GM12801 (cell line): Measurements from ENCODE around the gene MICAL2.

Experiments used
- CTCF ChIP-seq: IDR thresholded peaks from one replicate; pipeline ENCODE4 v1.5.1; 2011; ENCODE audit warnings: control low read depth; ENCODE audit not compliant: insufficient read length; ENCODE audit errors: extremely low read depth

The MICAL2 gene

GRCh38 chr11:12154871-12155668, 44.7 kb downstream of the MICAL2 start:
- no peak for TF ChIP-seq CTCF

- TF ChIP-seq CTCF: no peak
Observed at GRCh38 chr11:12155696-12156095, 45.3 kb downstream of the MICAL2 start.

GRCh38 chr11:12156301-12157140, 46.1 kb downstream of the MICAL2 start:
- TF ChIP-seq CTCF: no peak

- no peak for TF ChIP-seq CTCF
Observed at GRCh38 chr11:12157241-12157661, 46.9 kb downstream of the MICAL2 start.

- TF ChIP-seq CTCF: no peak
Observed at GRCh38 chr11:12158909-12159308, 48.5 kb downstream of the MICAL2 start.

- TF ChIP-seq CTCF: no peak
Observed at GRCh38 chr11:12159351-12160099, 49.1 kb downstream of the MICAL2 start.

GRCh38 chr11:12160231-12160630, 49.8 kb downstream of the MICAL2 start:
- TF ChIP-seq CTCF: no peak
